HFF-Myc (cell line): ENCODE measurements around the gene JDP2.

Experiments used
- DNase-seq: peaks from one replicate; pipeline ENCODE4 v3.0.0-alpha.2; 2011; ENCODE audit warnings: low read depth; ENCODE audit errors: extremely low read depth
- H3K4me3 ChIP-seq: replicated peaks from 2 replicates; pipeline ENCODE4 v1.5.1; 2011; ENCODE audit warnings: low read depth, mild to moderate bottlenecking, control low read depth, low read length
- CTCF ChIP-seq: IDR thresholded peaks from 2 replicates; pipeline ENCODE4 v1.5.1; 2012; ENCODE audit warnings: mild to moderate bottlenecking, low read depth, low read length, control low read depth; ENCODE audit errors: missing control alignments

JDP2 gene

DNA sequence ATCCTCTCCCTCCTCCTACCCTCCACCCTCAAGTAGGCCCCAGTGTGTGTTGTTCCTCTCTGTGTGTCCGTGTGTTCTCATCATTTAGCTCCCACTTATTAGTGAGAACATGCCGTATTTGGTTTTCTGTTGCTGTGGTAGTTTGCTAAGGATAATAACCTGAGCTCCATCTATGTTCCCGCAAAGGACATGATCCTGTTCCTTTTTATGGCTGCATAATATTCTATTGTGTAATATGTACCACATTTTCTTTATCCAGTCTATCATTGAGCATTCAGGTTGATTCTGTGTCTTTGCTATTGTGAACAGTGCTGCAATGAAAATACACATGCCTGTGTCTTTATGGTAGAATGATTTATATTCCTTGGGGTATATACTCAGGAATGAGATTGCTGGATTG is 30.5 kb downstream of the JDP2 start:
- no peak overlapping the region for H3K4me3 ChIP-seq
- no peak for TF ChIP-seq CTCF
- DNase-seq = no peak

DNA sequence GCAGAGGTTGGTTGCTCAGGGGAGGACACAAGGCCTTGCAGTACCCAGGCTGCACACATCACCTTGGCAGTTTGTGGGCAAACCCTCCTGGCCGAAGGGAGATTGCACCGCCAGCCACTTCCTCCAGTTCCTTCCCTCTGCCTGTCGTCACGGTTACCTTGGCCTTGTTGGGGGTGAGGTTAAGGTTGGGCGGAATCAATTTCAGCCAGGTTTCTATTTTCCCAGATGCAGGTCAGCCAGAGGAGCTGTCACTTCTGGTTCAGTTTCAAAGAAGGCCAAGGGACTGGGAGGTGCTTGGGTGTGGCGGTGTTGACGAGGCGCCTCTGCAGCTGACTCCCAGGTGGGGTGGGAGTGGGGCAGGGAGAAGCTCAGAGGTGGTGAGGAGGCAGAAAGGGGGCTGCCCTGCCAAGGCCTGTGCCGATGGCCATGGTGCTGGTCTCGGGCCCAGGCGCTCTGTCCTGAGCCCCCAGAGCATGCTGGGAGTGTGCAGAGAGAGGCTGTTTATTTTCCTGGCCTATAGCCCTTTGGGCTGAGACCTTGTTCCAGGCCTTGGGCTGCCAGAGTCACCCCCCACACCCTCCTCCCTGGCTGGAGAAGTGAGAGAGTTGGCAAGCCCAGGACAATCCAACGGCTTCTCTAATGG is 31.4 kb downstream of the JDP2 start:
- no peak for TF ChIP-seq CTCF
- no peak overlapping the region for H3K4me3 ChIP-seq
- no peak for DNase-seq

- no peak overlapping the region for H3K4me3 ChIP-seq
- DNase-seq = no peak
- TF ChIP-seq CTCF = no peak
Observed at GRCh38 chr14:75459791-75460190, 32.0 kb downstream of the JDP2 start.

- DNase-seq = no peak
- no peak overlapping the region for H3K4me3 ChIP-seq
- TF ChIP-seq CTCF = no peak
Observed at GRCh38 chr14:75460394-75460793, 32.6 kb downstream of the JDP2 start.

GRCh38 chr14:75461303-75461702 is 33.5 kb downstream of the JDP2 start:
- DNase-seq = no peak
- H3K4me3 ChIP-seq = no peak overlapping the region
- no peak for TF ChIP-seq CTCF

DNA sequence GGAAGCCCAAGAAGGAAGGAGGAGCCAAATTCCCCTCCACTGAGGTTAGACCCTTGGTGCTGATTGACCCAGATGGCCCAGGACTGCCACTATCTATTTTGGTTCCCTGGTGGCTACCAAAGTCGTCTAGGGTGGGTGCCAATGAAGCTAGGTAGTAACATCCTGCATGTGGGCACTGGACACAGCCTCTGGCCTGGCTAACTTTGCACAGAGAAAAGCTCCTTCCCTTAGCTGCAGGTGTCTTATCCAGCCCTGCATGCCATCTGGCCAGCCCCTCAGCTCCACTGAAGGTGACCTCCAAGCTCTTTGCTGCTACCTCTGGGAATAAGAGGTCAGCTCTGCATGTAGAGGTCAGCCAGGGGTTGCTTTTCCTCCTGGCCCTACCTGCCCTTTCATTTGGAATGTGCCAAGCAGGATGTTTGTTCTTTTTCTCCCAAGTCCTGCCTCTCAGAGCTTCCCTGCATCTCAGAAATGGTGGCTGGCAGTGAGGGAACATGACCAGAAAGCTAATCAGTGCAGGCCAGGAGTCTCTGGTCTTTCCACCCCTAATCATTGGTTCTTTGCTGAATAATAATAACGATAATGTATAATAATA is 34.0 kb downstream of the JDP2 start:
- DNase-seq = no peak
- TF ChIP-seq CTCF = no peak
- no peak overlapping the region for H3K4me3 ChIP-seq

- no peak overlapping the region for H3K4me3 ChIP-seq
- no peak for DNase-seq
- no peak for TF ChIP-seq CTCF
Observed at GRCh38 chr14:75464626-75465025, 36.8 kb downstream of the JDP2 start.
